GM13976 (cell line): Measurements from ENCODE around the gene MPZL3.

Experiments
- DNase-seq: peaks from one replicate; pipeline ENCODE4 v3.0.0; 2012; ENCODE audit warnings: low spot score
- in situ Hi-C: fragments of 300-500 bp; cut with MboI; formaldehyde crosslinking; loops from one replicate; pipeline ENCODE4 v1.12.0; 2022; ENCODE audit warnings: low sequenced_read_pairs, mixed read lengths, inconsistent platforms; ENCODE audit not compliant: unreplicated experiment
- TF ChIP-seq, protein P1 (sequence below): IDR thresholded peaks from 2 replicates; pipeline ENCODE4 v1.5.1; 2012; ENCODE audit warnings: borderline replicate concordance, mild to moderate bottlenecking; ENCODE audit not compliant: insufficient read depth; ENCODE audit errors: extremely low read depth, missing control alignments, control extremely low read depth

The MPZL3 gene

GRCh38 chr11:118290923-118291322, 38.8 kb upstream of the MPZL3 start:
- peak; percentile 48 for DNase-seq
- TF ChIP-seq, protein P1, sequence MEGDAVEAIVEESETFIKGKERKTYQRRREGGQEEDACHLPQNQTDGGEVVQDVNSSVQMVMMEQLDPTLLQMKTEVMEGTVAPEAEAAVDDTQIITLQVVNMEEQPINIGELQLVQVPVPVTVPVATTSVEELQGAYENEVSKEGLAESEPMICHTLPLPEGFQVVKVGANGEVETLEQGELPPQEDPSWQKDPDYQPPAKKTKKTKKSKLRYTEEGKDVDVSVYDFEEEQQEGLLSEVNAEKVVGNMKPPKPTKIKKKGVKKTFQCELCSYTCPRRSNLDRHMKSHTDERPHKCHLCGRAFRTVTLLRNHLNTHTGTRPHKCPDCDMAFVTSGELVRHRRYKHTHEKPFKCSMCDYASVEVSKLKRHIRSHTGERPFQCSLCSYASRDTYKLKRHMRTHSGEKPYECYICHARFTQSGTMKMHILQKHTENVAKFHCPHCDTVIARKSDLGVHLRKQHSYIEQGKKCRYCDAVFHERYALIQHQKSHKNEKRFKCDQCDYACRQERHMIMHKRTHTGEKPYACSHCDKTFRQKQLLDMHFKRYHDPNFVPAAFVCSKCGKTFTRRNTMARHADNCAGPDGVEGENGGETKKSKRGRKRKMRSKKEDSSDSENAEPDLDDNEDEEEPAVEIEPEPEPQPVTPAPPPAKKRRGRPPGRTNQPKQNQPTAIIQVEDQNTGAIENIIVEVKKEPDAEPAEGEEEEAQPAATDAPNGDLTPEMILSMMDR, result peak; percentile 66
- in situ Hi-C loops, result loop anchor here (10.0 kb wide), 1 partner anchor 96 kb away; no protein-coding TSS in a partner anchor

- TF ChIP-seq, protein P1, result no peak
- in situ Hi-C loops, result no loop called here
- no peak for DNase-seq
Measured at GRCh38 chr11:118289401-118289800, 37.2 kb upstream of the MPZL3 start.

DNA sequence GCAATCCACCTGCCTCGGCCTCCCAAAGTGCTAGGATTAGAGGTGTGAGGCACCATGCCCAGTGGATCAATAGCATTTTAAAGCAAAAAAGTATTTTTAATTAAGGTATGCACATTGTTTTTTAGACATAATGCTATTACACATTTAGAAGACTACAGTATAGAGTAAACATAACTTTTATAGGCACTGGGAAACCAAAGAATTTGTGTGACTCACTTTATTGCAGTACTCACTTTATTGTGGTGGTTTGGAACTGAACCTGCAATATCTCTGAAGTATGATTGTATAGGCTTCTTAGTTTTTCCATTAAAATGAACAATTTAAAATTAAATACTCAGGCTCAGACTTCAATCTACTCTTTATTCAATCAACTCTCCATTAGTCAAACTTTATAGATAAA, 34.8 kb upstream of the MPZL3 start:
- DNase-seq, result no peak
- TF ChIP-seq, protein P1, result no peak
- in situ Hi-C loops, result no loop called here

GRCh38 chr11:118286545-118286944, 34.4 kb upstream of the MPZL3 start:
- DNase-seq, result no peak
- TF ChIP-seq, protein P1, result no peak
- in situ Hi-C loops, result no loop called here

DNA sequence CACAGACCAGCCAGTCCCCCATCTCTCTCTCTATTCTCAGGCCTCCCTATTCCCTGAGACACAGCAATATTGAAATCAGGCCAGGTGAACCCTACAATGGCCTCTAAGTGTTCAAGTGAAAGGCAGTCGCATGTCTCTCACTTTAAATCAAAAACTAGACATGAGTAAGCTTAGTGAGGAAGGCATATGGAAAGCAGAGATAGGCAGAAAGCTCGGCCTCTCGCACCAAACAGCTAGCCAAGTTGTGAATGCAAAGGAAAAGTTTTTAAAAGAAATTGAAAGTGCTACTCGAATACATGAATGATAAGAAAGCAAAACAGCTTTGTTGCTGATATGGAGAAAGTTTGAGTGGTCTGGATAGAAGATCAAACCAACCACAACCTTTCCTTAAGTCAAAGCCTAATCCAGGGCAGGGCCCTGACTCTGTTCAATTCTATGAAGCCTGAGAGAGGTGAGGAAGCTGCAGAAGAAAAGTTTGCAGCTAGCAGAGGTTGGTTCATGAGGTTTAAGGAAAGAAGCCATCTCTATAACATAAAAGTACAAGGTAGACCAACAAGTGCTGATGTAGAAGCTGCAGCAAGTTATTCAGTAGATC, 31.7 kb upstream of the MPZL3 start:
- TF ChIP-seq, protein P1, result no peak
- no peak for DNase-seq
- in situ Hi-C loops, result no loop called here

GRCh38 chr11:118283037-118283636, 31.0 kb upstream of the MPZL3 start:
- TF ChIP-seq, protein P1, result no peak
- no peak for DNase-seq
- in situ Hi-C loops, result no loop called here
